ENCODE data around the gene CHMP6. TPM values are rescaled to one million over a fixed set of nuclear protein-coding genes. Genes with fewer than 3 reads are reported as not detected.

The CHMP6 gene
- 33.8 and 66.2 TPM in 2 replicates for total RNA-seq (2011; cell fraction: chromatin; rRNA removed; ENCODE audit: low replicate concordance)
- total RNA-seq (2011; cell fraction: nucleolus; rRNA removed): 40.5 and 47.9 TPM in 2 replicates
- 22.9 and 24.6 TPM in 2 replicates for total RNA-seq (2011; cell fraction: nucleoplasm; rRNA removed)
- total RNA-seq (2014; rRNA removed) (10.3 and 12.9 TPM in 2 replicates), total RNA-seq (2014; rRNA removed; fragmentation: Illumina TruSeq; extraction: Trizol) (14.4 and 15.7 TPM in 2 replicates), total RNA-seq (2015; rRNA removed; fragmentation: Illumina TruSeq; extraction: Trizol) (12.7 and 13.8 TPM in 2 replicates), total RNA-seq (2021) (25.6 and 26.8 TPM in 2 replicates), polyA plus RNA-seq (2011; rRNA removed) (8.0 and 13.4 TPM in 2 replicates), polyA plus RNA-seq (2014; fragmentation: Illumina TruSeq; extraction: Trizol) (11.4 and 15.5 TPM in 2 replicates), polyA plus RNA-seq (2014; fragmentation: Nextera tagmentation; extraction: Ambion mirVana) (1 to 10 TPM in 1 of 2 experiments, under 1 TPM in 1; 0.25 to 1.8 TPM), polyA plus RNA-seq (2014; rRNA removed) (28.3 and 30.4 TPM in 2 replicates), polyA minus RNA-seq (2011; rRNA and poly(A)+ RNA removed) (11.2 and 15.9 TPM in 2 replicates), Bru-seq, nascent RNA (percentile 59 among the genes with signal in this experiment), BruChase-seq, experiment 1, labeled RNA remaining after a 2-hour chase (percentile 53 among the genes with signal in this experiment), BruChase-seq, experiment 2, labeled RNA remaining after a 6-hour chase (percentile 55 among the genes with signal in this experiment)
- 10.5 and 35.5 TPM in 2 replicates for polyA plus RNA-seq (2011; cell fraction: cytosol; rRNA removed)
- polyA plus RNA-seq (2011; cell fraction: nucleus; rRNA removed): 10.7 and 20.1 TPM in 2 replicates
- 13.7 and 20.1 TPM in 2 replicates for polyA plus RNA-seq (2012)
- 5.0 and 8.7 TPM in 2 replicates for polyA minus RNA-seq (2011; cell fraction: cytosol; rRNA and poly(A)+ RNA removed)
- polyA minus RNA-seq (2011; cell fraction: nucleus; rRNA and poly(A)+ RNA removed): 13.5 and 13.7 TPM in 2 replicates
- long read RNA-seq, experiment 1, transcript CHMP6-201 (8 exons, 1,664 nt): major isoform, 121 of 140 reads
- long read RNA-seq, experiment 1, partial matches to known transcripts: 8 of 140 reads
- long read RNA-seq, experiment 1, other reads (novel, unspliced or antisense): 11 of 140 reads
- long read RNA-seq, experiment 2, transcript CHMP6-201 (8 exons, 1,664 nt): major isoform, 21 of 40 reads
- long read RNA-seq, experiment 2, partial matches to known transcripts: 11 of 40 reads
- long read RNA-seq, experiment 2, other reads (novel, unspliced or antisense): 8 of 40 reads
- long read RNA-seq, experiment 3, transcript CHMP6-201 (8 exons, 1,664 nt): major isoform, 43 of 44 reads
- long read RNA-seq, experiment 3, partial matches to known transcripts: 0 of 44 reads
- long read RNA-seq, experiment 3, other reads (novel, unspliced or antisense): 1 of 44 reads

GRCh38 chr17:80991645-80992076 is at the start of gene CHMP6:
Gene CHMP6, plus strand, starts transcription at chr17:80991841. Its CDS starts 78 bp downstream, at chr17:80991919.
- peak within 1 kb of the TSS; percentile 78 for H3K4me2 ChIP-seq (ENCODE audit: insufficient read depth, low read length)
- H3K9ac ChIP-seq (ENCODE audit: insufficient read depth in 1 of 2, low read depth in 2 of 2, low read length in 2 of 2): peak within 1 kb of the TSS; percentile 85 to 96
- H3K79me2 ChIP-seq (ENCODE audit: control insufficient read depth, insufficient read depth, low read length): peaks cover 20% of the 10 kb centered on the region
- no TSS peak for BruUV-seq (replicated peaks)
- H3K9me1 ChIP-seq (ENCODE audit: control insufficient read depth, insufficient read depth, low read length): no peaks in the 10 kb centered on the region
- ChIA-PET POLR2A (interaction anchor here (0.6 to 2.7 kb wide), 5 partner anchors 12 to 537 kb away, joined by 4 to 8 read pairs (median 5); no protein-coding TSS in a partner anchor), CTCF (ENCODE audit: low intra/inter-chr PET ratio) (interaction anchor here (5.7 kb wide), 1 partner anchor 110 kb away, joined by 64 read pairs; no protein-coding TSS in a partner anchor)
- H3K9me3 ChIP-seq (replicated peaks; ENCODE audit: control insufficient read depth, insufficient read depth, low read depth, low read length): no peaks in the 10 kb centered on the region
- WGBS (ENCODE audit: insufficient coverage, low coverage, missing lambda C conversion rate): under 1% methylated on average over 46 of the region's 66 CpGs
- in situ Hi-C loops (cut with MboI): no loop called here
- intact Hi-C loops (cut with micrococcal nuclease): no loop called here
- peak within 1 kb of the TSS; percentile 70 for H3K27ac ChIP-seq (ENCODE audit: extremely low read depth, low read depth, low read length)
- H4K20me1 ChIP-seq (replicated peaks; ENCODE audit: control insufficient read depth, insufficient read depth, low read length): no peaks in the 10 kb centered on the region
- H2AFZ ChIP-seq (ENCODE audit: low read depth, low read length): peak within 1 kb of the TSS; percentile 98
- H3K27me3 ChIP-seq (ENCODE audit: control insufficient read depth in 2 of 2, insufficient read depth in 2 of 2, low read length in 2 of 2): no peaks in the 10 kb centered on the region
- peaks cover 16% of the 10 kb centered on the region; the same call in 1 of the 3 replicates for H3K36me3 ChIP-seq (ENCODE audit: control insufficient read depth, insufficient read depth, low read length)
- DNase-seq (ENCODE audit: extremely low read depth in 1 of 4, low spot score in 3 of 4) (peak; percentile 86 to 92 (median 90)), ATAC-seq (peak; percentile 41), FAIRE-seq (no peak)
- peak within 1 kb of the TSS; percentile 97 for H3K4me3 ChIP-seq
- H3K4me1 ChIP-seq (replicated peaks in 1 of 2; ENCODE audit: control insufficient read depth in 2 of 2, insufficient read depth in 2 of 2, low read length in 2 of 2): peaks cover 9 to 75% of the 10 kb centered on the region in 2 experiments; a peak in 4 of 5 replicates
- TF ChIP-seq CHD4 (IDR thresholded peaks at IDR 0.05; ENCODE audit: insufficient read depth, insufficient replicate concordance, low read depth, low read length, poor library complexity, severe bottlenecking) (no peak), SIN3B (IDR thresholded peaks at IDR 0.05; ENCODE audit: low read depth) (peak; percentile 84; the same call in 1 of the 2 replicates), TAF1 (IDR thresholded peaks at IDR 0.05; ENCODE audit: control insufficient read depth, extremely low read depth, insufficient read depth, low read length, severe bottlenecking) (peak; percentile 51), YY1 (IDR thresholded peaks at IDR 0.05; ENCODE audit: borderline replicate concordance in 1 of 3, control insufficient read depth in 1 of 3, extremely low read depth in 1 of 3, insufficient read depth in 3 of 3, insufficient read length in 1 of 3, insufficient replicate concordance in 2 of 3, low read depth in 1 of 3, low read length in 2 of 3) (peak in 2 of 3 experiments; percentile 76 to 80), ZBTB7A (IDR thresholded peaks at IDR 0.05; ENCODE audit: borderline replicate concordance, control insufficient read depth, low read depth, low read length) (peak; percentile 94), TRIM28 (IDR thresholded peaks at IDR 0.05) (no peak), ZNF12 (CRISPR knock-in tag; IDR thresholded peaks at IDR 0.05) (peak; percentile 63; the same call in 1 of the 2 replicates), HMGXB4 (CRISPR knock-in tag; IDR thresholded peaks at IDR 0.05) (peak; percentile 74; the same call in 1 of the 2 replicates), RBFOX2 (IDR thresholded peaks at IDR 0.05; ENCODE audit: low read depth, low read length) (peak; percentile 64), SIX5 (IDR thresholded peaks at IDR 0.05; ENCODE audit: borderline replicate concordance in 1 of 2, insufficient read depth in 1 of 2, low read depth in 1 of 2, low read length in 2 of 2) (peak; percentile 20 to 31; a peak in 1 of 4 replicates), ZNF583 (CRISPR knock-in tag; IDR thresholded peaks at IDR 0.05) (0 out of 2 replicates have a peak, but pooled peaks have one; percentile 26), TAF9B (IDR thresholded peaks at IDR 0.05; ENCODE audit: partially characterized antibody) (no peak)
